Stomach smooth muscle (tissue), 2 donors: ENCODE data around the gene HOXA3.

Experiments
- H3K27ac ChIP-seq: one replicate; pipeline ENCODE4 v1.7.0; 2013; ENCODE audit warnings: mild to moderate bottlenecking, low read length, inconsistent platforms
- H3K27me3 ChIP-seq, 2 donors: one replicate each; pipeline ENCODE4 v1.7.0; 2013; ENCODE audit warnings: low read length in 2 of 2; ENCODE audit not compliant: insufficient read depth in 2 of 2, control insufficient read depth in 1 of 2
- H3K36me3 ChIP-seq, 2 donors: one replicate each; pipeline ENCODE4 v1.7.0; 2013; ENCODE audit warnings: low read length in 2 of 2; ENCODE audit not compliant: control insufficient read depth in 2 of 2, insufficient read depth in 2 of 2
- H3K4me1 ChIP-seq: one replicate; pipeline ENCODE4 v1.7.0; 2013; ENCODE audit warnings: low read length; ENCODE audit not compliant: control insufficient read depth, insufficient read depth
- H3K4me3 ChIP-seq, 2 donors: one replicate each; pipeline ENCODE4 v1.7.0; 2013; ENCODE audit warnings: low read length in 2 of 2
- H3K9ac ChIP-seq, 2 donors: one replicate each; pipeline ENCODE4 v1.7.0; 2013; ENCODE audit warnings: low read length in 2 of 2, mild to moderate bottlenecking in 1 of 2
- H3K9me3 ChIP-seq, 2 donors: one replicate each; pipeline ENCODE4 v1.7.0; 2013; ENCODE audit warnings: low read length in 2 of 2; ENCODE audit not compliant: control insufficient read depth in 2 of 2
- donor health status: healthy.
- donor health status: Pancreatic carcinoma.

Gene HOXA3

GRCh38 chr7:27149842-27150567 lies 2.4 kb downstream of the HOXA3 start:
- Histone ChIP-seq H3K9me3 (no peaks in the 10 kb centered on the region), H3K36me3 (no peaks in the 10 kb centered on the region), H3K4me1 (peaks cover 31% of the 10 kb centered on the region), H3K9ac (no peak overlapping the region), H3K27ac (no peak overlapping the region), H3K4me3 (peak overlapping the region in 1 of 2 donors; percentile 72), H3K27me3 (peaks cover 73% of the 10 kb centered on the region in 2 donors)

- Histone ChIP-seq H3K36me3 (no peaks in the 10 kb centered on the region), H3K4me3 (no peak overlapping the region), H3K9me3 (no peaks in the 10 kb centered on the region), H3K27me3 (peaks cover 70 to 73% of the 10 kb centered on the region in 2 donors), H3K27ac (no peak overlapping the region), H3K9ac (no peak overlapping the region), H3K4me1 (peaks cover 35% of the 10 kb centered on the region)
Measured at GRCh38 chr7:27148756-27149641, 3.4 kb downstream of the HOXA3 start.

- Histone ChIP-seq H3K27me3 (peaks cover 62 to 66% of the 10 kb centered on the region in 2 donors), H3K27ac (no peak overlapping the region), H3K9ac (no peak overlapping the region), H3K4me3 (peak overlapping the region in 1 of 2 donors; percentile 35), H3K9me3 (no peaks in the 10 kb centered on the region), H3K4me1 (peaks cover 38% of the 10 kb centered on the region), H3K36me3 (no peaks in the 10 kb centered on the region)
Measured at GRCh38 chr7:27148031-27148755, 4.2 kb downstream of the HOXA3 start.

- Histone ChIP-seq H3K36me3 (no peaks in the 10 kb centered on the region), H3K4me1 (peaks cover 38% of the 10 kb centered on the region), H3K9ac (no peak within 1 kb of the TSS), H3K9me3 (no peaks in the 10 kb centered on the region), H3K4me3 (peak within 1 kb of the TSS in 1 of 2 donors; percentile 35), H3K27me3 (peaks cover 54 to 58% of the 10 kb centered on the region in 2 donors), H3K27ac (no peak within 1 kb of the TSS)
Measured at GRCh38 chr7:27147199-27148030, 5.0 kb downstream of the HOXA3 start, which contains the start of gene HOXA6. TSS of gene HOXA6 (minus strand) at chr7:27147774. CDS start at chr7:27147749, 25 bp downstream.

- Histone ChIP-seq H3K27me3 (peaks cover 46 to 50% of the 10 kb centered on the region in 2 donors), H3K27ac (no peak overlapping the region), H3K9me3 (no peaks in the 10 kb centered on the region), H3K9ac (no peak overlapping the region), H3K36me3 (no peaks in the 10 kb centered on the region), H3K4me3 (no peak overlapping the region), H3K4me1 (peaks cover 32% of the 10 kb centered on the region)
Measured at GRCh38 chr7:27146491-27147198, 5.7 kb downstream of the HOXA3 start.

- peaks cover 40 to 44% of the 10 kb centered on the region in 2 donors for H3K27me3 ChIP-seq
Measured at GRCh38 chr7:27145914-27146412, 6.4 kb downstream of the HOXA3 start.

GRCh38 chr7:27145165-27145913 lies 7.0 kb downstream of the HOXA3 start:
- Histone ChIP-seq H3K9me3 (no peaks in the 10 kb centered on the region), H3K36me3 (no peaks in the 10 kb centered on the region), H3K4me1 (peaks cover 24% of the 10 kb centered on the region), H3K27ac (peak overlapping the region; percentile 31), H3K4me3 (peak overlapping the region in 1 of 2 donors; percentile 94), H3K9ac (no peak overlapping the region), H3K27me3 (peaks cover 37 to 39% of the 10 kb centered on the region in 2 donors)

More at GRCh38 chr7:27145914-27146412, 6.4 kb downstream of the HOXA3 start:
- Histone ChIP-seq H3K4me3 (peak overlapping the region in 1 of 2 donors; percentile 94), H3K9me3 (no peaks in the 10 kb centered on the region), H3K27ac (no peak overlapping the region), H3K4me1 (peaks cover 30% of the 10 kb centered on the region), H3K9ac (no peak overlapping the region), H3K36me3 (no peaks in the 10 kb centered on the region)

GRCh38 chr7:27144781-27145164 lies 7.6 kb downstream of the HOXA3 start:
- H3K9me3 ChIP-seq, result no peaks in the 10 kb centered on the region
- H3K36me3 ChIP-seq, result no peaks in the 10 kb centered on the region
- peaks cover 34 to 37% of the 10 kb centered on the region in 2 donors for H3K27me3 ChIP-seq
- H3K4me3 ChIP-seq, result peak overlapping the region; percentile 68 to 94
- H3K27ac ChIP-seq, result peak overlapping the region; percentile 31
- peak overlapping the region in 1 of 2 donors; percentile 60 for H3K9ac ChIP-seq
- peaks cover 29% of the 10 kb centered on the region for H3K4me1 ChIP-seq
